Stimulated activated CD8-positive, alpha-beta memory T cell treated with anti-CD3 and anti-CD28 coated beads, Interleukin-4, amount 100 ng/mL, for 1 hour (primary cell): ENCODE measurements around the gene UNC5B.

Experiments
- DNase-seq, 2 donors: peaks; one replicate each; pipeline ENCODE4 v3.0.0-alpha.2; 2020; ENCODE audit warnings: low read depth in 2 of 2, low spot score in 1 of 2

UNC5B gene

DNA sequence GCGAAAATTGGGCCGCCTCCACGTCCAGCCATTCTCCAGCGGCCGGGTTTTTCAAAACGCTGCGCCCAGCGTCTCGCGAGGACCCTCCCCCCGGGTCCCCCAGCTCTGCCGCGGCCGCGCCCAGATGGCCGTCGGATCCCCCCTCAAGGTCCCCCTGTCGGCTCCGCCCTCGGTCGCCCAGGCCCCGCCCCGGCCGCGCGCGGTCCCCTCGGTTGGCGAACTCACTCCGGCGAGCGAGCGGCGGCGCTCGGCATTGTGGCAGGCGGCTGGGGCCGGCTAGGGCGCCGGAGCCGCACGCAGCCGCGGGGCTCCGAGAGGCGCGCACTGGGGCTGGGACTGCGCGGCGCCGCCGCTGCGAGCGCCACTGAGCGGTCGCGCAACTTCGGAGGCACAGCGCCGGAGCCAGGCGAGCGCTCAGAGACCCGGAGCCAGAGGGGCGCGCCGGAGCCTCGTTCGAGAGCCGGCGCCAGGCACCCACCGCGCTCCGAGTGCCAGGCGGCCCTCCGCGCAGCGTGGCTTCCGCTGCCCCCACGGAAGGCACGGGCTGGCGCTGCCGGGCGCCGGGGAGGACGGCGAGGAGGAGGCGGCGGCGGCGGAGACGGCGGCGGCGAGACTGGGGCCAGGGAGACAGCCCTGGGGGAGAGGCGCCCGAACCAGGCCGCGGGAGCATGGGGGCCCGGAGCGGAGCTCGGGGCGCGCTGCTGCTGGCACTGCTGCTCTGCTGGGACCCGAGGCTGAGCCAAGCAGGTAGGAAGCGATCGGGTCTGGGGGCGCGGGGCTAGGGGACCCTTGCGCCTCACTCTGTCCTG lies at the start of gene UNC5B:
Gene UNC5B (plus strand): TSS at position 253 of the 809 bp plus-strand sequence. CDS start 416 bp downstream, at position 669.
- DNase-seq: peak in 1 of 2 donors; percentile 22

DNA sequence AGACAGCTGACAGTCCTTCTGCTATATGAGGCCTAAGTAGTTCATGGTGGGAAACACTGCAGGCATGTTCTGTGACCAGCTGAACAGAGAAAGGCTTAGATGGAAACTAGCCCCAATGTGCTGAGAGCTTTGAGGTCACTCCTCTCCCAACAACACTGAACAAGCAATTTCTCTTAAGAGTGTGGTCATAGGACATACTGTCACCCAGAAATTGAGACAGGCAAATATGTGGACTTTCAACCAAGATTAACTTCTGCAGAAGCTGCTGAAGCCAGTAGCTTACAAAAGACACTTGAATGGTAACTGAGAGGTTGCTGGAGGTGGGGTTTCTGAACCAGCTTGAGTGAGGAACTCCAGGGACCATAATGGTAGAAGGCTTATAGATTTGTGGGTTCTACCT lies 38.9 kb upstream of the UNC5B start:
- no peak for DNase-seq

DNA sequence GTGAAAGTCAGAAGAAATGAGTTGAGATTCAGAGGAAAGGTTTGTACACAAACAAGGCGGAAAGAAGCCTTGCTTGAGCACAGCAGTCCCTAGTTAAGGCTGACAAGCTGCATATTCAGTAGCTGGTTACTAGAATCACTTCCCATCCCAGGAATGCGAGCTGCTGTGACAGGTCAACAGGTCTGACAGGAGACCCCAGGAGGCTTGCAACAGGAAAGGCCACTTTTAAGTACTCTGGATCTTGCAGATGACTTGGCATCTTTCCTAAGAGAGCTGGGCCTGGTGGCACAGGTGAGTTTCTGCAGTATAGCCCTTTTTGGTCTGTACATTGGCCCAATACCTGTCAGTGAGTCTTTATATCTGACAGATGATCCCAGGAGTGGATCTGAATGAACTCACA lies 35.7 kb upstream of the UNC5B start:
- DNase-seq: no peak

DNA sequence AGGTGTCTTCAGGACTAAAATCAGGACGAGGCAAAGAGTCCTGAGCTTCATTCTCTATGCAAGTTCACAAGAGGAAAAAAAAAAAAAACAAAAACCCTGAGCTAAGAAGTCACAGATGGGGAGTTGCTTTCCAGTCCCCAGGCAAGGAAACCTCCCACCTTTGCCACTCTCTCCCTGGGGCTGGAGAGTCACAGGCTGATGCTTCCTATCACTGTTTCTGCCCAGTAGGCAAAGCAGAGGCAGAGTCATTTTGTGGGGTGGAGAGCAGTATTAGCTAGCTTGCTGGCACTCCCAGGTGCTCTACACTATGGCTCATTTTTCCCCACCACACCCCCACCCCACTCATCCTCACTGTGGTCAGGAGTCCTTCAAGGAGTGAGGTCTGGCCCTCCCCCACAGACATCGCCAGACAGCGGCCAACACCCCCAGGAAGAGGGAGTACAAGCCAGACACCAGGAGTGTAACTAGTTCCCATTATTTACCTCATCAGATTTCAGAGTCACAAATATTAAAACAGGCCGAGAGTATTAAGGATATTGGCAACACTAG lies 34.6 kb upstream of the UNC5B start:
- DNase-seq: no peak

DNA sequence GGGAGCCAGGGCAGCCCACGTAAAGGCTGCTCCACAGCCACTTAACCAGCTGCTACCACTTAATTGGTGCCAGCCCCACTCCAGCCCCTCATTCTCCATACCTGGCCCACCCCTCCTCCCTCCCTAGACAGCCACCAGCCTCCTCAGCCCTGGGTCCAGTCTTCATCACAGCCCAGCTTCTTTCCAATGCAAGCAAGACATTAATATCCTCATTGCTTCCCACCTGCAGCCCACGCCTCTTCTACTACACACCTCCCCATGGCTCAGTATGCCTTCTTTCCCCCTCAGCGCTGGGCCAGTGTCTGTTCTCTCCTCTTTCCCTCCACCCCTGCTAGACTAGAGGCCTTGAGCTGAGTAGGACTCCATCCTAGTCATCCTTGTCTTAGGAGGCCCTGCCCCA lies 33.5 kb upstream of the UNC5B start:
- DNase-seq: no peak

DNA sequence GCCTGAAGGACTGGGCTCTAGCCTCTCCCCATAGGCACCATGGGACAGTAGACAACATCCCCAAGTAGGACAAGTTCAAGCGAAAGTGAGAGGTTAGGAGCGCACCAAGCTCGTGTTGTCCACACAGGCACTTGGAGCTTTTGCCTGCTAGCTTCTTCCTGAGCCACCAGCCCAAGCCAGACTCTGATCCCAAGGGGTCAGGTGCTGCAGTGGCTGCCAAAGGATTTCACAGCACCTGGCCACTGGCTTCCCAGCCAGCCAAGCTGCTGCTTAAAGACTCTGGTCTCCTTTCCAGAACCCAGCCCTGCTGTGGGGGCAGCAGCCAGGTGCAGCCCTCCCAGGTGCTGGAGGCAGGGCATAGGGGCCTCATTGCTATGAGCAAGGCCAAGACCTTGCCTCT lies 33.0 kb upstream of the UNC5B start:
- no peak for DNase-seq

DNA sequence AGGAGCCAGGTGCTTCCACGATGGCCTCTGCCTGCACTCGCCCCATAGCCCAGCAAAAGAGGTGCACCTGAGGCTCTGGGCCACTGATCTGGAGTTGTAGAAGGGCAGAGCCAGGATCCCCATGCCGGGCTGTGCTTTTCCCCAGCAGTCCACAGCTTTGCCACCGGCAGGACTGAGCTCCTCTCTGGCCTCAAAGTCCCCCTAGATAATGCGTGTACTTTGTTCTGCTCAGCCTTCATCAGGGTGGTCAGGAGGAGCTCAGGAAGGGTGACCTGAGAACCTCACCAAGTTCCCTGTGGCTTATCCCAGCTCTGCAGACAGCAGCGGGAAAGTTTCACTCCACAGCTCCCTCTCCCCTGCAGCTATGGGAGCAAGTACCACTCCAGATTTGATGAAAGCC lies 27.9 kb upstream of the UNC5B start:
- DNase-seq: no peak

DNA sequence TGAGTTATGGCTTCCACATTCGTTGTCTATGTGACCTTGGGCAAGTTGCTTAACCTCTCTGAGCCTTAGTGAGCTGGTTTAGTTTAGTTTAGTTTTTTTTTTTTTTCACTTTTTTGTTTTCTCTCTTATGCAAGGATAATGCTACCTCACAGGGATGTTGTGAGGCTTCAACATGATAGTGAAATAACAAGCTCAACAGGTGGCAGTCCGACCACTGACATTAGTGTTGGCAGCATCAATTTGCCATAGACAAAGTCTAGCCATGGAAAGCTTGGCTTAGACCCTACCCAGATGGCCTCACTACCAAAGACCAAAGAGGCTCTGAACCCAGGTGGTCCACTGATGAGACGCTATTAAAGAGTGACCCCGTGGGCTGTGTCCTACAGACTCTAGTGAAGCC lies 27.2 kb upstream of the UNC5B start:
- DNase-seq: no peak

DNA sequence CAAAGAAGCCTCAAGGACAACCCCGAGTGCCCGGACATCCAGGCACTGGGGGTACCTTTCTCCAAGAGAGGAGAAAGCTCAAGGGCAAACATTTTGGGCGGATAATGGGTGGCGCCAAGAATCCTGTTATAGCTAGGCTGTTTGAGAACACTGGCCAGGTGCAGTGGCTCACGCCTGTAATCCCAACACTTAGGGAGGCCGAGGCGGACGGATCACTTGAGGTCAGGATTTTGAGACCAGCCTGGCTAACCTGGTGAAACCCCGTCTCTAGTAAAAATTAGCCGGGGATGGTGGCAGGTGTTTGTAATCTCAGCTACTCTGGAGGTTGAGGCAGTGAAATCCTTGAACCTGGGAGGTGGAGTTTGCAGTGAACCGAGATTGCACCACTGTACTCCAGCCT lies 25.2 kb upstream of the UNC5B start:
- DNase-seq: no peak

DNA sequence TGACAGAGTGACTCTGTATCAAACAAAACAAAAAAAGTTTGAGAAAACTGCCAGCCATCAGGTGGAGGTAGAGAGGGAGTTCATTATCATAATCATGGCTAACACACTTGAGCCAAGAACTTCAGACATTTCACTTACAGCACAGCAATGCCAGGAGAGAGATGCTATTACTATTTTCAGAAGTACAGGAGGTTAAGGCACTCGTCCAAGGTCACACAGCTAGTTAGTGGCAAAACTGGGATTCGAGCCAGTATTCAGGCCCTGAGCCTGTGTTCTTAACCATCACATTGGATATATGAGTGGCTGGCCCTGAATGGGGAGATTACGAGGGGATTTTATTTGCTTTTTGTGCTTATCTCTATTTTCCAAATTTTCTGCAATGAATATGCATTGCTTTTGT lies 24.8 kb upstream of the UNC5B start:
- no peak for DNase-seq

DNA sequence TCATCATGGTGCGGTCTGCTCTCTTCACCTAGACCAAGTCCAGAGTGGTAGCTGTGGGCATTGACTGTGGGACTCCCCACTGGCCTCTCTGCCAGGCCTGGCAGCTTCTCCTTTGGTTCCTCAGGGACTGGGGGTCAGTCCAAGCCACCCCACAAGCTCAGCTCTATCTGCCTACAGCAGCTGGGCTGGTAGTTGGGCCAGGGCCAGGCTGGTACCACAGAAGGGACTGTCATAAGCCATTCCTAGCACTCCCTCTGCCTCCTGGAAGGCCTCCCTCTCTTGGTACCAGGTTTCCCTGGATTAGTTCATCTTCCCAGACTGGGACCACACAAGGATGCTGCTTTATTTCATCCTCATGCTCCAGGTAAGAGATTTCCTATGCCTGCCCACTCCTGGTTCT lies 24.2 kb upstream of the UNC5B start:
- DNase-seq: no peak

DNA sequence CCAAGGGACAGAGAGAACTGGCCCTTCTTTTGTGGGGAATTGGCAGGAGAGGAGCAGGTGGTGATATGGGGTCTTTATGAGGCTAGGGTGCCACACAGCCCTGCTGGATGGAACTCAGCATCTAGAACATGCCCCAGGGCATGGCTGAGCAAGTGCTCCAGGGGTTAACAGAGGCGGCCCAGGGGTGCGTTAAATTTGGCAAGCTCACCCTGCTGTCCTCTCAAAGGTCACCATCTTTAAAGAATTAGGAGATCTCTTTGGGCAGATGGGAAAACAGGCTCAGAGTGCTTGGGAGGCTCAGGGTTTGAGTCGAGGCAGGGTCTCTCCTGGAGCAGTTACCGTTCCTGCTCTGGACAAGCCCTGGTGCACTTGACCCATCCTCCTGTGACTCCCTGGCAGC lies 21.4 kb upstream of the UNC5B start:
- DNase-seq: no peak

DNA sequence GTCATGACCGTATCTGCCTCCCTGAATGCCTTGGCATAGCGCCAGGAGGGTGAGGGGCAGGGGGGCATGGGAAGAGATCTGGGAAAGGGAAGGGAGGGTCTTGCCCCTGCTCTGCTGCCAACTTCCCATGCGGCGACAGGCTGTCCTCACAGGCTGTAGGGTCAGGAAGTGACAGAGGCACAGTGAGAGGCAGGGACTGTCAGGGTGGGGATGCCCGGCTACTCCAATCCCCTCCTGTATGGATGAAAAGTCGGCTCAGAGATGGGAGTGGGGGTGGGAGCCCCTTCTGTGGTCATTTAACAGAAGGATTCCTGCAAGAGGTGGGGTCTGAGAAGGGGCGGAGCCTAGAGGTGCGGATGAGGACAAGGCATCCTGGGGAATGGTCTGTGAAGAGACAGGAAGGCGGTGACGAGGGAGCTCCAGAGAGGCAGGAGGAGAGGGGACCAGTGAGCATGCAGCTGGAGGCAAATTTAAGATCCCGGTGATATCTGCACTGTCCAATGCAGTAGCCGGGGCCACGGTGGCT lies 20.8 kb upstream of the UNC5B start:
- DNase-seq: no peak

DNA sequence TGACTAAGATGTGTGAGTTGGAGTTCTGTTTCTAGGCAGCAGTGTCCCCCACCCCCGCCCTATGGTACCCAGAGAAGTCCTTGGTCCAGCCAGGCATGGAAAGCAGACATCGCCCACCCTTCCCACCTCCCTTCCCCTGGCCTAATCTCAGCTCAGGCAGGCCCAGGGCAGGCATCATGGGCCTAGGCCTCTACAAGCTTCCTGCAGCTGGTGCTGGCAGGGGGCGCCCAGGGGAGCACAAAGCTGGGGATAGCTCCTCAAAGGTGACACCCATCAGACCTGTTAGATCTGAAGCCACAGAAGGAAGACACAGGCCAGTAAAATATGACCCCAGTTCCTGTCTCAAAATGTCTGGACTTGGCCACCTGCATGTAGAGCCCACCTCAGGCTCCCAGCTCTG lies 18.9 kb upstream of the UNC5B start:
- DNase-seq: no peak

DNA sequence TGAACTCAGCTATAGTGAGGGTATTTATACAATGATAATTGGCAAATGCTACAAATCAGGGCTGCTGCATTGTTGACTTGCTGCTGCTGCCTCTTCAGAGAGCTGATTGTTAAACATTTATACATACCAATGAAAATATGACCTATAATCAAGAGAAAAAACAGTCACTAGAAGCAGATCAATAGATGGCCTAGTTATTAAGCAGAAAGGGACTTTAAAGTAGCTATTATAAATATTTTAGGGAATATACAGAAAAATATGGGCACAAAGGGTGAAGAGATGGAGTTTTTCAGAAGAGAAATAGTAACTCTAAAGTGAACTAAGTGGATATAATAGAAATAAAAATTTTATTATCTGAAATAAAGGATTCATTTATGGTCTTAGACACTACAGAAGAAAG lies 14.4 kb upstream of the UNC5B start:
- no peak for DNase-seq

DNA sequence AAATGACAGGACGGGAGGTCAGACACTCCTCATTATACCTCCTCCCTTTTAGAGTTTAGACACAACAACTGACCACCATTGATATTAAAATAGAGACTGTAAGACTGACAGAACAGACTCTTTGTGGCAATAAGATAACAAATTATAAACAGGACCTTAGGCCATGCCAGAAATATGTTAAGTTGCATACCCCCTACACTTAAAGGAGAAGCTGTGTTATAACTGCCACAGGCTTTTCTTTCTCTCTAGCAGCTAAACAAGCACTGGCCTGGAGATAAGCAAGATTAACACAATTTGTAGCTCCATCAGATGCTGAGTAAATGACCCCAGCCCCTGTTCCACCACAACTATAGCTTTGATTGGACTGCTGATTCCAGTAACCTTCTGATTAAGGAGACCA lies 10.5 kb upstream of the UNC5B start:
- DNase-seq: no peak

DNA sequence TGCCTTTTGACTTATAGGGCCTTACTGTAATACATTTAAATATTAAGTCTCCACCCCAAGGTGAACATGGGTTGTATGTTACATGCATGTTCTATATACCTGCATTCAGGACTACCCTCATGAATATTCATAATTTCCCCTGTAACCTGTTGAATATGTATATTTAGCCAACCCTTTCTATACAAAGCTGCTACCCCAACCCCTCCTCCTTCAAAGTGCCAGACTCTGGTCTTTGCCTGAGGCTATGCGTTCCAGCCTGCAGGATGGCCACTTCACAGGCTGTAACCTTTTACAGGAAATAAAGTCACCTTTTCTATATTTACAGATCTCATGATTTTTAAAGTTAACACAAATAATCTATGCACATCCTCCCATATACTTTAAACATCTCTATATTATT lies 10.1 kb upstream of the UNC5B start:
- no peak for DNase-seq

DNA sequence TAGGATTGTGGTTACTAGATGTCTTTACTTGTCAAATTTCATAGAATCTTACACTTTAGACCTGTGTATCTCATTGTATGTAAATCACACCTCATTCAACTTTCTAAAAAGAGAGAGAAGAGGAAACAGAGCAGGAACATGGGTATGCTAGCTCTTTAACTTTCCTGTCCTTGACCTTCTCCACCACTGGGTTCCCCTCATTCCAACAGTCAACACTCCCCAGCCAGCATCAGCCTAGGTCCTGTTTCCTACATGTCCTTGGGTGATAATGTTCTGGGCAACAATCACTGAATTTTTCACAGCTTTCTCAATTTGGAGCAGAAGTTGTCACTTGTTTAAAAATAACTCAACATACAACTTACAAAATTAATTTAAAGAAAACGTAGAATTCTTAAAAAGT lies 9.2 kb upstream of the UNC5B start:
- no peak for DNase-seq

DNA sequence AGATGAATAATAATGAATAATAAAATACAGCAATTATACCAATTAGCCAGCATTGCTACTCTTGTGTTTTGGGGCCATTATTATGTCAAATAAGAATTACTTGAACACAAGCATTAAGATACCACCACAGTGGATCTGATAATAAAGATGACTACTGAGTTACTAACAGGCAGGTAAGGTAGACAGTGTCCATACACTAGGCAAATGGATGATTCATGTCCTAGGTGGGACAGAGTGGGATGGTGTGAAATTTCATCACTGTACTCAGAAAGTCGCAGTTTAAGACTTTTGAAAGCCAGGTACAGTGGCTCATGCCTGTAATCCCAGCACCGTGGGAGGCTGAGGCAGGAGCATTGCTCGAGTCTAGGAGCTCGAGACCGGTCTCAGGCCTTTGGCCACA lies 8.7 kb upstream of the UNC5B start:
- no peak for DNase-seq

DNA sequence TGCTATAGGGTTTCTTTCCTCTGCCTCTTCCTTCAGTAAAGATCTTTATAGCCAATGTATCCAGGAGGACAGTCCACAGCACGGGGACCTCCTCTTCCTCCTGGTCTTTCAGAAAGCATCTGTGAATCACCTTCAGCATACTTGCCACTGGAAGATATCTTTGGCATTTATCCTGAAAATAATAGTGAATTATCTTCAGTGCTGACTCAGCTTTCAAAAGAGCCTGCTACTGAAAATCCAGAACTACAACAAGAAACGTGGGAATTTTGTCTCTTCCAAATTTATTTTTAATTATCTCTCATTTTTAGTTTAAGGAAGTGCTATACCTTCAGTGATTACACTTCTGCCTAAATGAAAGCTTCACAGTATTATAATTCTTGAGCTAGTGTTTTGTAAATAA lies 7.6 kb upstream of the UNC5B start:
- no peak for DNase-seq

DNA sequence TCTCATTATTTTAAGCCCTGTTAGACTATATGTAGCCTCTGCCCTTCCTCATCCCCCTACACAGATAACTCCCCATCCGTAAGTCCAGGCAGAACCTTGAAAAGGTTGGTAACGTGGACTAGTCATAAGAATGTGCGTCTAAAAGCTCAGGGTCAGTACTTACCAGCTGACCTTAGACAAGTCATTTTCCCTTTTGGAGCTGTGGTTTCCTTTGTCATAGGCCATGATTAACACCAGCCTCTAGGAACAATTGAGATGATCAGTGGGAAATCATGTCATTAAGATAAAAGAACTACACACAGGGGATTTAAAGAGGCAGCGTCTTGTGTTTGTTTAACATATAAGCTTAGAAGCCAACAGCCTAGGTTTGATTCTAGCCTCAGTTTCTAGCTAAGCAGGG lies 6.9 kb upstream of the UNC5B start:
- no peak for DNase-seq

DNA sequence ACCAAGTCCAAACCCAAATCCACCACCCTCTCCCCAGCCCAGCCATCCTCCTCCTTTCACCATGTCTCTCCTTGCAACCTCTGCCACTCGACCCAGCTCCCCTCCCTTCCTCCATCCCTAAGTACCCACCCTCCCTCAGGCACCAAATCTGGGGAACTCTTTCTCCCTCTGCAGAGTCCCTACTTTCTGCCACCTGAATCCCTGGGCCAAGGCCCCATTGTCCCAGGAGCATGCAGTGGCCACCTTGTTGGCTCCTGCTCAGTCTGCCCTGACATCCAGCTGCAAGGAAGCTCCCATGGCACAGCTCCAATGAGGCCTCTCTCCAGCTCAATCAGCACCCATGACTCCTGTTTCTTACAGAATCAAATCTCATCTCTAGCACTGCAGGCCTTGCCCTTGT lies 5.5 kb upstream of the UNC5B start:
- no peak for DNase-seq

DNA sequence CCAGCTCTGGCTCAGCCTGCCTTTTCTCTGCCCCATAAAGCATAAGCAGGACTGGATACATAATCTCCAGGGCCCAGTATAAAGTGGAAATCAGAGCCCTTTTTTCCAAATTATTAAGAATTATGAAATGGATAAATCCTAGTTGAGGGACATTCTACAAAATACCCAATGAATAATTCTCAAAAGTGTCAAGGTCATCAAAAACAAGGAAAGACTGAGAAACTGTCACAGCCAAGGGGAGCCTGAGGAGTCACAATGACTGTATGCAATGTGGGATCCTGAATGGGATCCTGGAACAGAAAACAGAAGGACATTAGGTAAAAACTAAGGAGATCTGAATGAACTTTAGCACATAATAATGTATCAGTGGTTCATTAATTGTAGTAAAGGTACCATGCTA lies 4.8 kb upstream of the UNC5B start:
- no peak for DNase-seq
